IMR-90 (cell line): Measurements from ENCODE around the gene NSD2. TPM values are rescaled to one million over a fixed set of nuclear protein-coding genes. Genes with fewer than 3 reads are reported as not detected.

Experiments used
- ATAC-seq: fragments of 200-7000 bp; cut with Tn5 transposase; 2 replicates; pipeline ENCODE4 v1.9.1; 2020; ENCODE audit warnings: low read depth, mild to moderate bottlenecking, moderate library complexity
- BruUV-seq: library from RNA; stranded (reverse); fragments of 400-500 nt; replicated peaks from 2 replicates; lab custom pipeline; 2021; lab: Mats Ljungman, UMichigan
- CTCF ChIA-PET: fragments of 300-600 bp; formaldehyde crosslinking; extraction: SDS; loops from one replicate; lab custom pipeline; 2021; ENCODE audit warnings: antibody characterized with exemption; lab: Yijun Ruan, JAX
- POLR2A ChIA-PET: fragments of 300-600 bp; sonication (Branson Sonifier 250); formaldehyde crosslinking; loops from one replicate; lab custom pipeline; 2022; ENCODE audit warnings: antibody characterized with exemption; ENCODE audit not compliant: unreplicated experiment; lab: Charles Lee
- DNase-seq: peaks from one replicate; pipeline ENCODE4 v3.0.0; 2013
- H2AFZ ChIP-seq: replicated peaks from 2 replicates; pipeline ENCODE3; 2013; ENCODE audit warnings: low read length, mild to moderate bottlenecking; ENCODE audit not compliant: poor library complexity
- H2AK5ac ChIP-seq: 2 replicates; pipeline ENCODE4 v1.6.1; 2013; ENCODE audit warnings: low read depth, low read length, inconsistent platforms
- H2AK9ac ChIP-seq: replicated peaks from 2 replicates; pipeline ENCODE3; 2013; ENCODE audit warnings: mild to moderate bottlenecking, low read depth, low read length, moderate library complexity; ENCODE audit not compliant: poor library complexity
- H2BK120ac ChIP-seq: 2 replicates; pipeline ENCODE4 v1.6.1; 2013; ENCODE audit warnings: low read depth, low read length, inconsistent platforms
- H2BK15ac ChIP-seq: 3 replicates; pipeline ENCODE4 v1.6.1; 2013; ENCODE audit warnings: low read depth, low read length, inconsistent platforms
- H2BK20ac ChIP-seq: 2 replicates; pipeline ENCODE4 v1.6.1; 2013; ENCODE audit warnings: low read depth, mild to moderate bottlenecking, inconsistent platforms, low read length, moderate library complexity
- H2BK5ac ChIP-seq: 2 replicates; pipeline ENCODE4 v1.6.1; 2013; ENCODE audit warnings: mild to moderate bottlenecking, low read depth, low read length, inconsistent platforms; ENCODE audit not compliant: poor library complexity, severe bottlenecking
- H3K14ac ChIP-seq: replicated peaks from 2 replicates; pipeline ENCODE4 v1.6.1; 2013; ENCODE audit warnings: low read depth, low read length, inconsistent platforms
- H3K18ac ChIP-seq: 2 replicates; pipeline ENCODE4 v1.6.1; 2013; ENCODE audit warnings: low read depth, low read length, control low read depth
- H3K23ac ChIP-seq: 2 replicates; pipeline ENCODE4 v1.6.1; 2013; ENCODE audit warnings: low read depth, low read length, inconsistent platforms
- H3K27ac ChIP-seq: 2 replicates; pipeline ENCODE4 v1.5.1; 2013; ENCODE audit warnings: mild to moderate bottlenecking, control low read depth, low read length; ENCODE audit not compliant: insufficient read depth
- H3K27me3 ChIP-seq: 2 replicates; pipeline ENCODE4 v1.6.1; 2013; ENCODE audit warnings: low read length; ENCODE audit not compliant: control insufficient read depth, insufficient read depth
- H3K36me3 ChIP-seq: 2 replicates; pipeline ENCODE4 v1.6.1; 2013; ENCODE audit warnings: low read length, mixed read lengths; ENCODE audit not compliant: control insufficient read depth, insufficient read depth
- H3K4ac ChIP-seq: 2 replicates; pipeline ENCODE4 v1.6.1; 2013; ENCODE audit warnings: low read depth, low read length, inconsistent platforms
- H3K4me1 ChIP-seq: 2 replicates; pipeline ENCODE4 v1.6.1; 2013; ENCODE audit warnings: low read length, mixed read lengths; ENCODE audit not compliant: control insufficient read depth, insufficient read depth
- H3K4me2 ChIP-seq: 2 replicates; pipeline ENCODE4 v1.6.1; 2013; ENCODE audit warnings: low read depth, mild to moderate bottlenecking, control low read depth, low read length, moderate library complexity
- H3K4me3 ChIP-seq: 2 replicates; pipeline ENCODE4 v1.5.1; 2013; ENCODE audit warnings: low read depth, mild to moderate bottlenecking, control low read depth, low read length, moderate library complexity; ENCODE audit not compliant: insufficient read depth
- H3K56ac ChIP-seq: 2 replicates; pipeline ENCODE4 v1.6.1; 2013; ENCODE audit warnings: low read length, inconsistent platforms; ENCODE audit not compliant: insufficient read depth; ENCODE audit errors: extremely low read depth
- H3K79me1 ChIP-seq, 2 experiments: 2 replicates each; pipeline ENCODE4 v1.6.1; 2013; ENCODE audit warnings: low read length in 2 of 2, inconsistent platforms in 1 of 2, low read depth in 1 of 2
- H3K9ac ChIP-seq: 2 replicates; pipeline ENCODE4 v1.6.1; 2013; ENCODE audit warnings: low read depth, low read length, control low read depth
- H3K9me1 ChIP-seq: 2 replicates; pipeline ENCODE4 v1.6.1; 2013; ENCODE audit warnings: low read length, inconsistent platforms; ENCODE audit not compliant: insufficient read depth
- H3K9me3 ChIP-seq: 2 replicates; pipeline ENCODE4 v1.6.1; 2013; ENCODE audit warnings: low read length; ENCODE audit not compliant: control insufficient read depth, insufficient read depth
- H4K20me1 ChIP-seq: 2 replicates; pipeline ENCODE4 v1.6.1; 2013; ENCODE audit warnings: low read length, inconsistent platforms; ENCODE audit not compliant: insufficient read depth
- H4K5ac ChIP-seq: 2 replicates; pipeline ENCODE4 v1.6.1; 2013; ENCODE audit warnings: mild to moderate bottlenecking, low read depth, low read length, control low read depth
- H4K8ac ChIP-seq, 2 experiments: 2 replicates each; pipeline ENCODE4 v1.6.1; 2013; ENCODE audit warnings: low read depth in 2 of 2, low read length in 2 of 2, control low read depth in 1 of 2, inconsistent platforms in 1 of 2
- H4K91ac ChIP-seq: 2 replicates; pipeline ENCODE4 v1.6.1; 2013; ENCODE audit warnings: low read depth, low read length, inconsistent platforms; ENCODE audit not compliant: insufficient read depth
- BHLHE40 ChIP-seq: fragments of 150-350 bp; IDR thresholded peaks from 2 replicates; pipeline ENCODE4 v1.6.1; 2016; ENCODE audit warnings: mild to moderate bottlenecking, low read depth, low read length
- CEBPB ChIP-seq: IDR thresholded peaks from 2 replicates; pipeline ENCODE4 v1.6.1; 2012; ENCODE audit warnings: low read depth, low read length, improper control_type of control experiment
- FOS ChIP-seq: fragments of 150-350 bp; IDR thresholded peaks from 2 replicates; pipeline ENCODE4 v1.6.1; 2016; ENCODE audit warnings: low read depth, low read length
- MAFK ChIP-seq: IDR thresholded peaks from 2 replicates; pipeline ENCODE4 v1.6.1; 2012; ENCODE audit warnings: low read depth, low read length, improper control_type of control experiment
- NFE2L2 ChIP-seq: fragments of 150-350 bp; IDR thresholded peaks from 2 replicates; pipeline ENCODE4 v1.6.1; 2016; ENCODE audit warnings: low read depth, mild to moderate bottlenecking, low read length
- POLR2A ChIP-seq: IDR thresholded peaks from 2 replicates; pipeline ENCODE4 v1.6.1; 2012; ENCODE audit warnings: mild to moderate bottlenecking, low read depth, low read length
- RAD21 ChIP-seq: IDR thresholded peaks from 2 replicates; pipeline ENCODE4 v1.6.1; 2012; ENCODE audit warnings: low read length, improper control_type of control experiment
- RCOR1 ChIP-seq: IDR thresholded peaks from 2 replicates; pipeline ENCODE4 v1.6.1; 2012; ENCODE audit warnings: mild to moderate bottlenecking, low read length, improper control_type of control experiment; ENCODE audit not compliant: insufficient replicate concordance
- WGBS, 2 experiments: methylation state at CpG; one replicate each; pipeline versions ENCODE4 v1.1.5 to v1.1.7; 2013; ENCODE audit warnings: missing lambda C conversion rate in 2 of 2; ENCODE audit not compliant: insufficient read length in 1 of 2; ENCODE audit errors: extremely low coverage in 2 of 2; 5-methylcytosine and 5-hydroxymethylcytosine counted together
- dilution Hi-C: fragments of 300-500 bp; cut with HindIII; formaldehyde crosslinking; loops from one replicate; pipeline ENCODE4 v1.14.3; 2018; ENCODE audit warnings: low sequenced_read_pairs; ENCODE audit not compliant: unreplicated experiment
- in situ Hi-C: fragments of 300-500 bp; cut with MboI; formaldehyde crosslinking; loops from 3 replicates; pipeline ENCODE4 v1.14.3; 2019; ENCODE audit warnings: low sequenced_read_pairs, inconsistent platforms, mixed read lengths
- intact Hi-C: fragments of 100-400 bp; cut with micrococcal nuclease; formaldehyde crosslinking; loops from 2 replicates; pipeline ENCODE4 v1.10.0; 2022
- polyA plus RNA-seq, 3 experiments: library from polyadenylated mRNA; depleted of rRNA; stranded (reverse); fragments of >200 nt; gene quantifications; 2 replicates each; pipeline ENCODE4 v1.2.3, GENCODE V29; 2012; ENCODE audit warnings: low replicate concordance in 1 of 3
- total RNA-seq: library from RNA; depleted of rRNA; stranded (reverse); fragments of >200 nt; gene quantifications from 2 replicates; pipeline ENCODE4 v1.2.3, GENCODE V29; 2012
- TF ChIP-seq, protein P1 (sequence below): conservative IDR thresholded peaks from 2 replicates; pipeline ENCODE4 v1.5.1; 2012; ENCODE audit warnings: mild to moderate bottlenecking, low read depth, low read length, improper control_type of control experiment
- TF ChIP-seq, protein P2 (sequence below): fragments of 150-350 bp; IDR thresholded peaks from 2 replicates; pipeline ENCODE4 v1.6.1; 2016; ENCODE audit warnings: low read depth, mild to moderate bottlenecking, low read length, moderate library complexity, borderline replicate concordance

The NSD2 gene
- total and polyA plus RNA-seq, 2 of the 4 experiments (the other 2 are of a cell fraction) = 35.9 to 68.1 TPM

GRCh38 chr4:1958276-1959103 lies 87.3 kb downstream of the NSD2 start (continued):
- TF ChIP-seq BHLHE40 = no peak

GRCh38 chr4:1959104-1959384 lies 87.9 kb downstream of the NSD2 start:
- Histone ChIP-seq H4K20me1 (peaks cover 3% of the 10 kb centered on the region; the same call in 1 of the 2 replicates), H3K18ac (no peak overlapping the region), H3K4me2 (no peak overlapping the region), H3K4me1 (peaks cover 14% of the 10 kb centered on the region), H2AK5ac (no peak overlapping the region), H3K56ac (no peak overlapping the region), H2BK120ac (no peak overlapping the region), H2AK9ac (no peak overlapping the region), H4K5ac (no peak overlapping the region), H3K9me3 (no peaks in the 10 kb centered on the region), H3K36me3 (peaks cover 51% of the 10 kb centered on the region), H3K4me3 (no peak overlapping the region), H3K79me1 (peaks cover 9 to 65% of the 10 kb centered on the region in 2 experiments; a peak in 3 of 4 replicates), H3K4ac (no peak overlapping the region), H2AFZ (no peak overlapping the region), H3K23ac (no peak overlapping the region), H3K27ac (peak overlapping the region; percentile 44; the same call in 1 of the 2 replicates), H4K8ac (no peak overlapping the region), H3K9ac (no peak overlapping the region), H4K91ac (no peak overlapping the region), H2BK15ac (no peak overlapping the region), H2BK20ac (no peak overlapping the region), H3K27me3 (no peaks in the 10 kb centered on the region), H2BK5ac (no peak overlapping the region), H3K9me1 (0 out of 2 replicates have a peak, but pooled peaks cover 7% of the 10 kb centered on the region), H3K14ac (no peak overlapping the region)
- CTCF ChIA-PET = no interaction called here
- intact Hi-C loops (no loop called here), dilution Hi-C loops (no loop called here), in situ Hi-C loops (no loop called here)
- no TSS peak for BruUV-seq
- TF ChIP-seq RAD21 (no peak), MAFK (no peak), FOS (no peak), NFE2L2 (no peak), POLR2A (no peak), RCOR1 (no peak), CEBPB (no peak)
- TF ChIP-seq, protein P1, sequence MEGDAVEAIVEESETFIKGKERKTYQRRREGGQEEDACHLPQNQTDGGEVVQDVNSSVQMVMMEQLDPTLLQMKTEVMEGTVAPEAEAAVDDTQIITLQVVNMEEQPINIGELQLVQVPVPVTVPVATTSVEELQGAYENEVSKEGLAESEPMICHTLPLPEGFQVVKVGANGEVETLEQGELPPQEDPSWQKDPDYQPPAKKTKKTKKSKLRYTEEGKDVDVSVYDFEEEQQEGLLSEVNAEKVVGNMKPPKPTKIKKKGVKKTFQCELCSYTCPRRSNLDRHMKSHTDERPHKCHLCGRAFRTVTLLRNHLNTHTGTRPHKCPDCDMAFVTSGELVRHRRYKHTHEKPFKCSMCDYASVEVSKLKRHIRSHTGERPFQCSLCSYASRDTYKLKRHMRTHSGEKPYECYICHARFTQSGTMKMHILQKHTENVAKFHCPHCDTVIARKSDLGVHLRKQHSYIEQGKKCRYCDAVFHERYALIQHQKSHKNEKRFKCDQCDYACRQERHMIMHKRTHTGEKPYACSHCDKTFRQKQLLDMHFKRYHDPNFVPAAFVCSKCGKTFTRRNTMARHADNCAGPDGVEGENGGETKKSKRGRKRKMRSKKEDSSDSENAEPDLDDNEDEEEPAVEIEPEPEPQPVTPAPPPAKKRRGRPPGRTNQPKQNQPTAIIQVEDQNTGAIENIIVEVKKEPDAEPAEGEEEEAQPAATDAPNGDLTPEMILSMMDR = no peak
- TF ChIP-seq, protein P2, sequence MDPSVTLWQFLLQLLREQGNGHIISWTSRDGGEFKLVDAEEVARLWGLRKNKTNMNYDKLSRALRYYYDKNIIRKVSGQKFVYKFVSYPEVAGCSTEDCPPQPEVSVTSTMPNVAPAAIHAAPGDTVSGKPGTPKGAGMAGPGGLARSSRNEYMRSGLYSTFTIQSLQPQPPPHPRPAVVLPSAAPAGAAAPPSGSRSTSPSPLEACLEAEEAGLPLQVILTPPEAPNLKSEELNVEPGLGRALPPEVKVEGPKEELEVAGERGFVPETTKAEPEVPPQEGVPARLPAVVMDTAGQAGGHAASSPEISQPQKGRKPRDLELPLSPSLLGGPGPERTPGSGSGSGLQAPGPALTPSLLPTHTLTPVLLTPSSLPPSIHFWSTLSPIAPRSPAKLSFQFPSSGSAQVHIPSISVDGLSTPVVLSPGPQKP = no peak
- 100% methylated on average over 1 of the region's 5 CpGs; no CpG with 5 or more reads in 1 of the 2 experiments for WGBS, 2 experiments
- DNase-seq = no peak
- POLR2A ChIA-PET = no interaction called here
- ATAC-seq = peak; percentile 10
